Progenitor cell of endocrine pancreas (in vitro differentiated cells): ENCODE measurements around the gene CADM1. TPM values are rescaled to one million over a fixed set of nuclear protein-coding genes. Genes with fewer than 3 reads are reported as not detected.

Experiments
- DNase-seq: peaks from one replicate; pipeline ENCODE4 v3.0.0; 2021; ENCODE audit warnings: low spot score; ENCODE audit not compliant: unreplicated experiment
- H3K27ac Mint-ChIP-seq: 2 replicates; pipeline ENCODE4 v1.8.0; 2021; ENCODE audit warnings: mild to moderate bottlenecking, moderate library complexity, mixed read lengths
- H3K27me3 Mint-ChIP-seq: 2 replicates; pipeline ENCODE4 v1.8.0; 2021; ENCODE audit warnings: mixed read lengths
- H3K36me3 Mint-ChIP-seq: 2 replicates; pipeline ENCODE4 v1.8.0; 2022; ENCODE audit warnings: mixed read lengths; ENCODE audit not compliant: insufficient read depth
- H3K4me1 Mint-ChIP-seq: 2 replicates; pipeline ENCODE4 v1.8.0; 2021; ENCODE audit warnings: low read depth, mixed read lengths
- H3K4me3 Mint-ChIP-seq: 2 replicates; pipeline ENCODE4 v1.8.0; 2021; ENCODE audit warnings: low read depth, mild to moderate bottlenecking, moderate library complexity, mixed read lengths
- H3K9me3 Mint-ChIP-seq: 2 replicates; pipeline ENCODE4 v1.8.0; 2021; ENCODE audit warnings: low read depth, mixed read lengths
- CTCF ChIP-seq: fragments of 200-600 bp; sonication (generic); IDR thresholded peaks from one replicate; pipeline ENCODE4 v1.5.0; 2021; ENCODE audit warnings: antibody characterized with exemption, mild to moderate bottlenecking; ENCODE audit not compliant: unreplicated experiment
- total RNA-seq: library from RNA; stranded (reverse); gene quantifications from 2 replicates; pipeline ENCODE4 v1.2.1, GENCODE V29; 2021

CADM1 gene
- total RNA-seq, 1 donor from 2014 or later: 147 TPM

- no peaks in the 10 kb centered on the region for H3K27me3 Mint-ChIP-seq
- DNase-seq: no peak
- TF ChIP-seq CTCF: no peak
- H3K4me3 Mint-ChIP-seq: no peak overlapping the region
- peaks cover 2% of the 10 kb centered on the region for H3K4me1 Mint-ChIP-seq
- no peaks in the 10 kb centered on the region for H3K36me3 Mint-ChIP-seq
- H3K9me3 Mint-ChIP-seq: no peaks in the 10 kb centered on the region
- H3K27ac Mint-ChIP-seq: no peak overlapping the region
Measured at GRCh38 chr11:115437902-115438575, 66.2 kb downstream of the CADM1 start.

GRCh38 chr11:115430345-115430744, 73.9 kb downstream of the CADM1 start:
- DNase-seq: no peak
- H3K27me3 Mint-ChIP-seq: no peaks in the 10 kb centered on the region
- no peaks in the 10 kb centered on the region for H3K36me3 Mint-ChIP-seq
- H3K4me1 Mint-ChIP-seq: no peaks in the 10 kb centered on the region
- no peak overlapping the region for H3K4me3 Mint-ChIP-seq
- no peak overlapping the region for H3K27ac Mint-ChIP-seq
- no peaks in the 10 kb centered on the region for H3K9me3 Mint-ChIP-seq
- TF ChIP-seq CTCF: no peak

GRCh38 chr11:115428306-115428705, 75.9 kb downstream of the CADM1 start:
- Mint-ChIP-seq H3K9me3 (no peaks in the 10 kb centered on the region), H3K36me3 (no peaks in the 10 kb centered on the region), H3K4me1 (peaks cover 1% of the 10 kb centered on the region), H3K27me3 (no peaks in the 10 kb centered on the region), H3K4me3 (no peak overlapping the region), H3K27ac (no peak overlapping the region)
- no peak for TF ChIP-seq CTCF
- no peak for DNase-seq

GRCh38 chr11:115425816-115426215, 78.4 kb downstream of the CADM1 start:
- Mint-ChIP-seq H3K27ac (no peak overlapping the region), H3K9me3 (no peaks in the 10 kb centered on the region), H3K27me3 (no peaks in the 10 kb centered on the region), H3K4me3 (no peak overlapping the region), H3K4me1 (peaks cover 9% of the 10 kb centered on the region), H3K36me3 (no peaks in the 10 kb centered on the region)
- no peak for DNase-seq
- no peak for TF ChIP-seq CTCF

- Mint-ChIP-seq H3K27ac (no peak overlapping the region), H3K4me1 (peaks cover 9% of the 10 kb centered on the region), H3K27me3 (no peaks in the 10 kb centered on the region), H3K36me3 (no peaks in the 10 kb centered on the region), H3K4me3 (no peak overlapping the region), H3K9me3 (no peaks in the 10 kb centered on the region)
- no peak for TF ChIP-seq CTCF
- DNase-seq: no peak
Measured at GRCh38 chr11:115425250-115425649, 79.0 kb downstream of the CADM1 start.
